MM.1S (cell line): ENCODE measurements around the gene MEG3.

Experiments used
- DNase-seq: peaks from one replicate; pipeline ENCODE4 v3.0.0-alpha.2; 2015
- H2AFZ ChIP-seq: fragments of 300-600 bp; sonication (generic); 2 replicates; pipeline ENCODE4 v1.6.0; 2016; ENCODE audit warnings: antibody characterized with exemption, low read length
- H3F3A ChIP-seq: fragments of 300-600 bp; sonication (generic); 2 replicates; pipeline ENCODE4 v1.6.1; 2016; ENCODE audit warnings: mild to moderate bottlenecking, antibody characterized with exemption, low read length, moderate library complexity, mixed read lengths; ENCODE audit not compliant: insufficient read depth
- H3K27ac ChIP-seq: fragments of 300-600 bp; sonication (generic); 2 replicates; pipeline ENCODE4 v1.5.1; 2016; ENCODE audit warnings: mild to moderate bottlenecking, low read length
- H3K27me3 ChIP-seq: fragments of 300-600 bp; sonication (generic); replicated peaks from 2 replicates; pipeline ENCODE4 v1.6.0; 2016; ENCODE audit warnings: low read length; ENCODE audit not compliant: insufficient read depth
- H3K36me3 ChIP-seq: fragments of 300-600 bp; sonication (generic); replicated peaks from 2 replicates; pipeline ENCODE4 v1.6.1; 2016; ENCODE audit warnings: mild to moderate bottlenecking, low read length, mixed read lengths; ENCODE audit not compliant: insufficient read depth
- H3K4me1 ChIP-seq: fragments of 300-600 bp; sonication (generic); 2 replicates; pipeline ENCODE4 v1.6.1; 2016; ENCODE audit warnings: low read length, mixed read lengths
- H3K4me2 ChIP-seq: fragments of 300-600 bp; sonication (generic); 2 replicates; pipeline ENCODE4 v1.6.0; 2016; ENCODE audit warnings: low read depth, low read length
- H3K4me3 ChIP-seq: fragments of 300-600 bp; sonication (generic); 2 replicates; pipeline ENCODE4 v1.5.1; 2016; ENCODE audit warnings: low read length, mixed read lengths
- H3K79me2 ChIP-seq: fragments of 300-600 bp; sonication (generic); 2 replicates; pipeline ENCODE4 v1.6.1; 2016; ENCODE audit warnings: mixed run types, low read length, mixed read lengths
- H3K9ac ChIP-seq: fragments of 300-600 bp; sonication (generic); 2 replicates; pipeline ENCODE4 v1.6.1; 2016; ENCODE audit warnings: low read length, mixed read lengths
- H3K9me2 ChIP-seq: fragments of 300-600 bp; sonication (generic); replicated peaks from 2 replicates; pipeline ENCODE4 v1.6.1; 2016; ENCODE audit warnings: mild to moderate bottlenecking, low read length, mixed read lengths; ENCODE audit not compliant: insufficient read depth
- H3K9me3 ChIP-seq: fragments of 300-600 bp; sonication (generic); replicated peaks from 2 replicates; pipeline ENCODE4 v1.6.1; 2016; ENCODE audit warnings: mild to moderate bottlenecking, low read length, mixed read lengths; ENCODE audit not compliant: insufficient read depth
- H4K20me1 ChIP-seq: fragments of 300-600 bp; sonication (generic); 2 replicates; pipeline ENCODE4 v1.6.1; 2016; ENCODE audit warnings: mild to moderate bottlenecking, low read length, moderate library complexity, mixed read lengths; ENCODE audit not compliant: insufficient read depth
- EZH2 ChIP-seq: fragments of 300-600 bp; sonication (generic); optimal IDR thresholded peaks from 2 replicates; pipeline ENCODE3; 2017; ENCODE audit warnings: low read depth, mild to moderate bottlenecking, antibody characterized with exemption, low read length, mixed read lengths
- EZH2phosphoT487 ChIP-seq: fragments of 300-600 bp; sonication (generic); IDR thresholded peaks from 2 replicates; pipeline ENCODE4 v1.6.1; 2018; ENCODE audit warnings: antibody characterized with exemption, low read length
- TF ChIP-seq, protein P1 (sequence below): fragments of 300-600 bp; sonication (generic); IDR thresholded peaks from 2 replicates; pipeline ENCODE4 v1.5.1; 2016; ENCODE audit warnings: antibody characterized with exemption, low read length, mixed read lengths

MEG3 gene

DNA sequence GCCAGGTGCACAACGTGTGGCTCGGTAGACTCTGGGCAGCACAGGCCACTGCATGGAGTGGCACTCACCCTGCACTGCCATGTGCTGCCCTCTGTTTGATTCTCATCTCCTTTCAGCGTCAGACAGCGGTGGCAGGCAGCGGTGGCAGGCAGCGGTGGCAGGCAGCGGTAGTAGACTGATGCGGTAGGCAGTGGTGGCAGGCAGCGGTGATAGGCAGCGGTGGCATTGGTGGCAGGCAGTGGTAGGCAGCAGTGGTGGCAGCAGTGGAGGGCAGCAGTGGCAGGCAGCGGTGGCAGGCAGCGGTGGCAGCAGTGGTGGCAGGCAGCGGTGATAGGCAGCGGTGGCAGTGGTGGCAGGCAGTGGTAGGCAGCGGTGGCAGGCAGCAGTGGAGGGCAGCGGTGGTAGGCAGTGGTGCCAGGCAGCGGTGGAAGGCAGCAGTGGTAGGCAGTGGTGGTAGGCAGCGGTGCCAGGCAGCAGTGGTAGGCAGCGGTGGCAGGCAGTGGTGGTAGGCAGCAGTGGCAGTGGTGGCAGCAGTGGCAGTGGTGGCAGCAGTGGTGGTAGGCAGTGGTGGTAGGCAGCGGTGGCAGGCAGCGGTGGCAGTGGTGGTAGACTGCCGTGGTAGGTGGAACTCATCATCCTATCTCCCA, 6.0 kb upstream of the MEG3 start:
- no peak for DNase-seq

DNA sequence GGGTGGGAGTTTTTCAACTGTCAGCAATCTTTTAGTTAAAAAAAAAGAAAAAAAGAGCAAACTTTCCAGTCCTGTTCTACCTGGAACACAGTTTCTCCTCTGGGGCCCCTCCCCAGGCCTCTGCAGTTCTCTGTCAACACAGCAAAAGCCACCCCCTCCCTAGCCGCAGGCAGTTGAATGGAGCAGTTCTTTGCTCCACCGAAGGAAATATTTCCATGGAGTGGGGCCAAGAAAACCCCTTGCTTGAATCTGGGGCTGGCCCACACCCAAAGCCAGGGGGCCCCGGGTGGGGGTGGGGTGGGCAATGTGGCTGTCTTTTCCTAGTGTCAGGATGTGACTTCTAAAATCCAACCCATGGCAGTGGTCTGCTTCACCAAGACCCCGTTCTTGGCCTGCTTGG, 5.0 kb upstream of the MEG3 start:
- H3K4me2 ChIP-seq = no peak overlapping the region
- H3K9ac ChIP-seq = no peak overlapping the region
- H3K27me3 ChIP-seq = peaks cover 11% of the 10 kb centered on the region
- H3K36me3 ChIP-seq = no peaks in the 10 kb centered on the region
- H4K20me1 ChIP-seq = no peaks in the 10 kb centered on the region
- H3F3A ChIP-seq = no peaks in the 10 kb centered on the region
- H3K9me3 ChIP-seq = no peaks in the 10 kb centered on the region
- H3K79me2 ChIP-seq = no peaks in the 10 kb centered on the region
- no peaks in the 10 kb centered on the region for H3K9me2 ChIP-seq
- H3K4me3 ChIP-seq = no peak overlapping the region
- no peak for DNase-seq
- TF ChIP-seq EZH2phosphoT487 (no peak), EZH2 (no peak)
- TF ChIP-seq, protein P1, sequence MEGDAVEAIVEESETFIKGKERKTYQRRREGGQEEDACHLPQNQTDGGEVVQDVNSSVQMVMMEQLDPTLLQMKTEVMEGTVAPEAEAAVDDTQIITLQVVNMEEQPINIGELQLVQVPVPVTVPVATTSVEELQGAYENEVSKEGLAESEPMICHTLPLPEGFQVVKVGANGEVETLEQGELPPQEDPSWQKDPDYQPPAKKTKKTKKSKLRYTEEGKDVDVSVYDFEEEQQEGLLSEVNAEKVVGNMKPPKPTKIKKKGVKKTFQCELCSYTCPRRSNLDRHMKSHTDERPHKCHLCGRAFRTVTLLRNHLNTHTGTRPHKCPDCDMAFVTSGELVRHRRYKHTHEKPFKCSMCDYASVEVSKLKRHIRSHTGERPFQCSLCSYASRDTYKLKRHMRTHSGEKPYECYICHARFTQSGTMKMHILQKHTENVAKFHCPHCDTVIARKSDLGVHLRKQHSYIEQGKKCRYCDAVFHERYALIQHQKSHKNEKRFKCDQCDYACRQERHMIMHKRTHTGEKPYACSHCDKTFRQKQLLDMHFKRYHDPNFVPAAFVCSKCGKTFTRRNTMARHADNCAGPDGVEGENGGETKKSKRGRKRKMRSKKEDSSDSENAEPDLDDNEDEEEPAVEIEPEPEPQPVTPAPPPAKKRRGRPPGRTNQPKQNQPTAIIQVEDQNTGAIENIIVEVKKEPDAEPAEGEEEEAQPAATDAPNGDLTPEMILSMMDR = no peak
- H3K4me1 ChIP-seq = no peaks in the 10 kb centered on the region
- H3K27ac ChIP-seq = no peak overlapping the region
- H2AFZ ChIP-seq = no peak overlapping the region

More for the DNA sequence above, 6.0 kb upstream of the MEG3 start:
- TF ChIP-seq EZH2phosphoT487 (no peak), EZH2 (no peak)
- TF ChIP-seq, protein P1 = no peak
- Histone ChIP-seq H3K4me1 (no peaks in the 10 kb centered on the region), H2AFZ (no peak overlapping the region), H3K9ac (no peak overlapping the region), H3K9me2 (no peaks in the 10 kb centered on the region), H3K4me2 (no peak overlapping the region), H3K36me3 (no peaks in the 10 kb centered on the region), H3K4me3 (no peak overlapping the region), H3K9me3 (no peaks in the 10 kb centered on the region), H3K79me2 (no peaks in the 10 kb centered on the region), H4K20me1 (no peaks in the 10 kb centered on the region), H3F3A (no peaks in the 10 kb centered on the region), H3K27me3 (peaks cover 11% of the 10 kb centered on the region), H3K27ac (no peak overlapping the region)

DNA sequence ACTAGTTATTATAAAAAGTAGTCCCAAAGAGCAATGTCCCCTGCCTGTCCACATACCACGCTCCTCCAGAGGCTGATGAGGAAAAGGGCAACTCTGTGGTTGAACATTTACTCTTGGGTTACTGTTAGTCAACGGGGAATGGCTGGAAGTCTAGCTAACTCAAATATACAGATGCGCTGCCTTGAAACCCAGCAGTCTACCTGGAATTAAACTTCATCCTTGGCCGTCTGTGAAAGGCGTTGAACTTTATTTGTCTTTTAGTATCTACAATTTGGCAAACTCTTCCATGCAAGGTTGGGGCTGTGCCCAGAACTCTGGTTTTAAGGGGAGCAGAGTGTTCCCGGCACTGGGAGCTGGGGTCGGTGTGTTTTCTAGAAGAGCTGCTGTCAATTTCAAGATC, 3.9 kb upstream of the MEG3 start:
- DNase-seq = no peak
- H3K9me3 ChIP-seq = no peaks in the 10 kb centered on the region
- no peaks in the 10 kb centered on the region for H3F3A ChIP-seq
- H3K9me2 ChIP-seq = no peaks in the 10 kb centered on the region
- H3K36me3 ChIP-seq = no peaks in the 10 kb centered on the region
- H3K4me3 ChIP-seq = no peak overlapping the region
- no peaks in the 10 kb centered on the region for H4K20me1 ChIP-seq
- TF ChIP-seq, protein P1 = no peak
- TF ChIP-seq EZH2phosphoT487 (no peak), EZH2 (no peak)
- no peak overlapping the region for H3K4me2 ChIP-seq
- peaks cover 11% of the 10 kb centered on the region for H3K27me3 ChIP-seq
- no peaks in the 10 kb centered on the region for H3K79me2 ChIP-seq
- H3K27ac ChIP-seq = no peak overlapping the region
- no peak overlapping the region for H3K9ac ChIP-seq
- no peaks in the 10 kb centered on the region for H3K4me1 ChIP-seq
- no peak overlapping the region for H2AFZ ChIP-seq
